ENCODE results near the gene IL1R1.

DNA sequence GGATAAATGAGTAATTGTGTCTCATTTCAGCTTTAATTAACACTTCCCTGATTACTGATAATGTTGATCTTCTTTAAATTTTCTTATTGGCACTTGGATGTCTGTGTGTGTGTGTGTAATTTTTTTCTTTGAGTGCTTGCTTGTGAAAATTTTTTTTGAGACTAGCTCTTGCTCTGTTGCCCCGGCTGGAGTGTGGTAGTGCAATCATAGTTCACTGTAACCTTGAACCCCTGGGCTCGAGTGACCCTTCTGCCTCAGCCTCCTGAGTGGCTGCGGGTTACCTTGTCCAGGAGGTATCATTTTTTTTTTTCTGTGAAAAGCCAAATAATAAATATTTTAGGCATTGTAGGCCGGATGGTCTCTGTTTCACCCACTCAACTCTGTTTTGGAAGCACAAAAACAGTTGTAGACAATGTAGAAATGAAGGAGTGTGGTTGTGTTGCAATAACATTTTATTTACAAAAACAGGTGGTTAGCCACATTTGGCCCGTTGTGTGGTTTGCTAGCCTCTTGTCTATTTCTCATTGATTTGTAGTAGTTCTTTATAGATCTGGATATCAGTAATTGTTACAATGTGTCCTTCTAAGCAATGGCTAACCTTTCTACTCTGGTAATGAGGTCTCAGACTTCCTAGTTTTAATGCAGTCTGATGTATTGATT is 52.2 kb downstream of the IL1R1 start:
- TF ChIP-seq, protein P1, sequence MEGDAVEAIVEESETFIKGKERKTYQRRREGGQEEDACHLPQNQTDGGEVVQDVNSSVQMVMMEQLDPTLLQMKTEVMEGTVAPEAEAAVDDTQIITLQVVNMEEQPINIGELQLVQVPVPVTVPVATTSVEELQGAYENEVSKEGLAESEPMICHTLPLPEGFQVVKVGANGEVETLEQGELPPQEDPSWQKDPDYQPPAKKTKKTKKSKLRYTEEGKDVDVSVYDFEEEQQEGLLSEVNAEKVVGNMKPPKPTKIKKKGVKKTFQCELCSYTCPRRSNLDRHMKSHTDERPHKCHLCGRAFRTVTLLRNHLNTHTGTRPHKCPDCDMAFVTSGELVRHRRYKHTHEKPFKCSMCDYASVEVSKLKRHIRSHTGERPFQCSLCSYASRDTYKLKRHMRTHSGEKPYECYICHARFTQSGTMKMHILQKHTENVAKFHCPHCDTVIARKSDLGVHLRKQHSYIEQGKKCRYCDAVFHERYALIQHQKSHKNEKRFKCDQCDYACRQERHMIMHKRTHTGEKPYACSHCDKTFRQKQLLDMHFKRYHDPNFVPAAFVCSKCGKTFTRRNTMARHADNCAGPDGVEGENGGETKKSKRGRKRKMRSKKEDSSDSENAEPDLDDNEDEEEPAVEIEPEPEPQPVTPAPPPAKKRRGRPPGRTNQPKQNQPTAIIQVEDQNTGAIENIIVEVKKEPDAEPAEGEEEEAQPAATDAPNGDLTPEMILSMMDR (IDR thresholded peaks at IDR 0.05) = no peak
- TF ChIP-seq POLR2AphosphoS5 (IDR thresholded peaks at IDR 0.05) (no peak), EP300 (IDR thresholded peaks at IDR 0.05) (no peak), POLR2A (IDR thresholded peaks at IDR 0.05; ENCODE audit: low read depth) (no peak)

Measured in esophagus muscularis mucosa (tissue), 4 donors.